Ishikawa (cell line): ENCODE results near the gene DPPA4.

Experiments
- EP300 ChIP-seq: IDR thresholded peaks from 2 replicates; pipeline ENCODE4 v1.6.1; 2012; ENCODE audit warnings: borderline replicate concordance
- FOXM1 ChIP-seq: IDR thresholded peaks from 2 replicates; pipeline ENCODE4 v1.6.1; 2012; ENCODE audit warnings: low read depth, borderline replicate concordance
- NFIC ChIP-seq: IDR thresholded peaks from 2 replicates; pipeline ENCODE4 v1.6.1; 2012
- RAD21 ChIP-seq: IDR thresholded peaks from 2 replicates; pipeline ENCODE4 v1.6.1; 2012; ENCODE audit warnings: low read depth
- TAF1 ChIP-seq: IDR thresholded peaks from 2 replicates; pipeline ENCODE4 v1.6.1; 2012; ENCODE audit warnings: low read depth, mild to moderate bottlenecking
- TEAD4 ChIP-seq: IDR thresholded peaks from 2 replicates; pipeline ENCODE4 v1.6.1; 2012
- YY1 ChIP-seq: IDR thresholded peaks from 2 replicates; pipeline ENCODE4 v1.6.1; 2012; ENCODE audit warnings: low read depth
- TF ChIP-seq, protein P1 (sequence below): IDR thresholded peaks from 2 replicates; pipeline ENCODE4 v1.6.1; 2012; ENCODE audit warnings: low read depth, mild to moderate bottlenecking
- TF ChIP-seq, protein P2 (sequence below): IDR thresholded peaks from 2 replicates; pipeline ENCODE4 v1.6.1; 2012

DNA sequence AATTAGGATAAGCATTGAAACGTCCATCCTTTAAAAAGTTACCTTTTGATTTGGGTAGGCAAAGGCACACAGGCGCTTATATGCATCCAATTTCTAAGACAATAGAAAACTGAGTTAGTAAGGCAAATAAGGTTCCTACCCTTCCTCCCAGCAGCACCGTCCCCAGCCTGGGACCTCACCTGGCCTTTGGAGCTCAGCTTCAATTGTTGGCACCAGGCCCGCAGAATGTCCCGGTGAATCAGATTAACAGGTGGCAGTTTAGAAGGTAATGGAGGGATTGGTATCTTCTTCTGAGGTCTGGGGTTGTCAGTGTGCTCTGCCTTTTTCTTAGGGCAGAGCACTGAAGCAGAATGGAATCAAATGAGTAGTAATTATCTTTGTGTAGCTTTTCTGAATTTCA, 5.7 kb downstream of the DPPA4 start:
- no peak for TF ChIP-seq NFIC
- TF ChIP-seq RAD21 = no peak
- TF ChIP-seq TAF1 = no peak
- no peak for TF ChIP-seq EP300
- TF ChIP-seq YY1 = no peak
- TF ChIP-seq FOXM1 = no peak
- TF ChIP-seq, protein P1, sequence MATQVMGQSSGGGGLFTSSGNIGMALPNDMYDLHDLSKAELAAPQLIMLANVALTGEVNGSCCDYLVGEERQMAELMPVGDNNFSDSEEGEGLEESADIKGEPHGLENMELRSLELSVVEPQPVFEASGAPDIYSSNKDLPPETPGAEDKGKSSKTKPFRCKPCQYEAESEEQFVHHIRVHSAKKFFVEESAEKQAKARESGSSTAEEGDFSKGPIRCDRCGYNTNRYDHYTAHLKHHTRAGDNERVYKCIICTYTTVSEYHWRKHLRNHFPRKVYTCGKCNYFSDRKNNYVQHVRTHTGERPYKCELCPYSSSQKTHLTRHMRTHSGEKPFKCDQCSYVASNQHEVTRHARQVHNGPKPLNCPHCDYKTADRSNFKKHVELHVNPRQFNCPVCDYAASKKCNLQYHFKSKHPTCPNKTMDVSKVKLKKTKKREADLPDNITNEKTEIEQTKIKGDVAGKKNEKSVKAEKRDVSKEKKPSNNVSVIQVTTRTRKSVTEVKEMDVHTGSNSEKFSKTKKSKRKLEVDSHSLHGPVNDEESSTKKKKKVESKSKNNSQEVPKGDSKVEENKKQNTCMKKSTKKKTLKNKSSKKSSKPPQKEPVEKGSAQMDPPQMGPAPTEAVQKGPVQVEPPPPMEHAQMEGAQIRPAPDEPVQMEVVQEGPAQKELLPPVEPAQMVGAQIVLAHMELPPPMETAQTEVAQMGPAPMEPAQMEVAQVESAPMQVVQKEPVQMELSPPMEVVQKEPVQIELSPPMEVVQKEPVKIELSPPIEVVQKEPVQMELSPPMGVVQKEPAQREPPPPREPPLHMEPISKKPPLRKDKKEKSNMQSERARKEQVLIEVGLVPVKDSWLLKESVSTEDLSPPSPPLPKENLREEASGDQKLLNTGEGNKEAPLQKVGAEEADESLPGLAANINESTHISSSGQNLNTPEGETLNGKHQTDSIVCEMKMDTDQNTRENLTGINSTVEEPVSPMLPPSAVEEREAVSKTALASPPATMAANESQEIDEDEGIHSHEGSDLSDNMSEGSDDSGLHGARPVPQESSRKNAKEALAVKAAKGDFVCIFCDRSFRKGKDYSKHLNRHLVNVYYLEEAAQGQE = no peak
- TF ChIP-seq TEAD4 = no peak
- TF ChIP-seq, protein P2, sequence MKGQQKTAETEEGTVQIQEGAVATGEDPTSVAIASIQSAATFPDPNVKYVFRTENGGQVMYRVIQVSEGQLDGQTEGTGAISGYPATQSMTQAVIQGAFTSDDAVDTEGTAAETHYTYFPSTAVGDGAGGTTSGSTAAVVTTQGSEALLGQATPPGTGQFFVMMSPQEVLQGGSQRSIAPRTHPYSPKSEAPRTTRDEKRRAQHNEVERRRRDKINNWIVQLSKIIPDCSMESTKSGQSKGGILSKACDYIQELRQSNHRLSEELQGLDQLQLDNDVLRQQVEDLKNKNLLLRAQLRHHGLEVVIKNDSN = no peak
